Myocyte (in vitro differentiated cells): Measurements from ENCODE around the gene ZSCAN5A. TPM values are rescaled to one million over a fixed set of nuclear protein-coding genes. Genes with fewer than 3 reads are reported as not detected.
"Not testable (repeated sequence)": the region's sequence is repeated elsewhere in the genome, so short reads cannot be mapped to it uniquely, and the experiment has no call there.

Source experiments
- DNase-seq: peaks from one replicate; pipeline ENCODE4 v3.0.0-alpha.2; 2012; ENCODE audit warnings: low read depth
- total RNA-seq: library from RNA; depleted of rRNA; stranded (reverse); fragments of >200 nt; gene quantifications from 2 replicates; pipeline ENCODE4 v1.2.3, GENCODE V29; 2014

Gene ZSCAN5A
- total RNA-seq, 1 donor from 2014 or later = 4.8 TPM

DNA sequence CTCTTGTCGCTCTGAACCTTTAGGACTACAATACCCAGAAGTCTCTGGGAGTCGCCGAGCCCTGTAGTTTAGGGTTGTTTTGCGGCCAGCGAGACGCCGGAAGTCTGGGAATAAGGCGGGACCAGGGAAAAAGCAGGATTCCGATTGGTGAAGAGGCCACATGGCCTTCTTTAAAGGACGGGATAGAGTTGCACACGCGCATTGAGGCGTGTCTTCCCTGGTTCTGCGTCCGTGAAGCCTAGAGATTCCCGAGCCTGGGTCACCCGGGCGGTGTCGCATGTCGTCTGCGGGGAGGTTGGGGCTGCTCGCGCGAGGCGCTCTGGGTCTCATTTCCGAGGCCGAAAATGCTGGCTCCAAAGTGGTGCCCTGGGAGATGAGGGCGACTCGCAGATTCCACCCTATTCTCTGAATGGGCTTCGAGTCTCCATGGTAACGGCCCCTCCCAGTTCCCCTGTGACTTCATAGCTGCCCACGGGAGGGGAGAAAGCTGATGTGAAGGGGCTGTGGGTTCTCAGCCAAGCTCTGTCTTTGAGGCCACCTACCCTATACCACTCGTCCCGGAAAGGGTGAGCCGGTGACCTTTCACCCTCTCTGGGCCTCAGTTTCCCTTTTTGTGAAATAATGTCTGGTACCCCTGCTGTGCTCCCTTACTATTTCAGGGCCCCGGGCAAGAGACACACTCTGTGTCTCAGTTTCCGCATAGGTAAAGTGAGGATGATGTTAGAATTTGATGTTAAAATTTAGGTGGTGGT is 614 bp upstream of the ZSCAN5A start:
- peak; percentile 99 for DNase-seq

DNA sequence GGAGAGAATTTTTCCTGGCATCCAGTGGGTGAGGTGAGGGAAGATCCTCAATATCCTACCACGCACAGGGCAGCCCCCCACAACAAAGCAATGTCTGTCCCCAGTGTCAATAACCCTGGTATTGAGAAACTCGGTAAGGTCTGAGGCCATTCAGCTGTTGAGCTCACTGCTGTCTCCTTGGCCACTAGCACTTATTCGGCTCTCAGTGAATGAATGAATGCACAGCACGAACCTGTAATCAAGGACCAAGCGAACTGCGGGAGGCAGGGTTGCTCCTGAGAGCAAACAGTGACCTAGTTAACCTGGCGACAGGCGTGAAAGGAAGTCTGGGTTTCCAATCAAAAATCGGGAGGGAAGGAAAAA is 640 bp downstream of the ZSCAN5A start:
- DNase-seq = no peak

DNA sequence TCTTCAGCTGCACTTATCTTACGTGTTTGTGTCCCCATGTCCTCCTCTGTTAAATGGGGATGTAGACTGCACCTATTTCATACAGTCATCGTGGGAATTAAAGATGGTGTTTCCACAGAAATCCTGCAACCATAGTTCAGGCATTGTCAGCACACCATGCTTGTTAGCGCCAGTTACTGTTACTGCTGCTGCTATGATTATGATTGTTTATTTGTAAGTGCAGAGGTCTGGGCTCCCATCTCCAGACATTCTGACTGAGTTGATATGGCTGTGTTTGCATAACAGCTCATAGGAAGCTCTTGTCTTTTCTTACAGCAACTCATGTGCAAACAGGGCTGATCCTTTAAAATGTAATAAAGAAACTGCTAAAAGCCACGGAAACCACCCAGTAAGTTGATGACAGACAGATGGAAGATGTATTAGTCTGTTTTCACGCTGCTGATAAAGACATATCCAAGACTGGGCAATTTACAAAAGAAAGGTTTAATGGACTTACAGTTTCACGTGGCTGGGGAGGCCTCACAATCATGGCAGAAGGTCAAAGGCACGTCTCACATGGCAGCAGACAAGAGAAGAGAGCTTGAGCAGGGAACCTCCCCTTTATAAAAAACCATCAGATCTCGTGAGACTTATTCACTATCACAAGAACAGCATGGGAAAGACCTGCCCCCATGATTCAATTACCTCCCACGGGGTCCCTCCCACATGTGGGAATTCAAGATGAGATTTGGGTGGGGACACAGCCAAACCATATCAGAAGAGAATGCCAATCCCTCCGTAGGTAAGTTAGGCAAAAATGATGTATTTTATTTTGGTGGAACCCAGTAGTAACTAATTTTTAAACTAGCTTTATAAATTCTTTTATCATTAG is 1.6 kb downstream of the ZSCAN5A start:
- DNase-seq = no peak

DNA sequence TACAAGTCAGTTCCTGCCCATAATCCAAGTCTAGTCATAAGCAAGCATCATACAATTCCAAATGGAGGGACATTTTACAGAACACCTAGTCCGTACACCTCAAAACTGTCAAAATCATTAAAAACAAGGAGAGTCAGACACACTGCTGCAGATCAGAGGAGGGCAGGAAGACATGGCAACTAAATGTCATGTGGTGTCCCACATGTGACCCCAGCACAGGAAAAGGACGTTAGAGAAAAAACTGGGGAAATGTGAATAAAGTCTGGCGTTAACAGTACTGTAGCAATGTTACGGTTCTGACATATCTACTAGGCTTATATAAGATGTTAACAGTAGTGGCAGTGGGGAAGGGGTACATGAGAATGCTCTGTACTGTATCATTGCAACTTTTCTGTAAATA is 2.3 kb downstream of the ZSCAN5A start:
- DNase-seq = no peak

DNA sequence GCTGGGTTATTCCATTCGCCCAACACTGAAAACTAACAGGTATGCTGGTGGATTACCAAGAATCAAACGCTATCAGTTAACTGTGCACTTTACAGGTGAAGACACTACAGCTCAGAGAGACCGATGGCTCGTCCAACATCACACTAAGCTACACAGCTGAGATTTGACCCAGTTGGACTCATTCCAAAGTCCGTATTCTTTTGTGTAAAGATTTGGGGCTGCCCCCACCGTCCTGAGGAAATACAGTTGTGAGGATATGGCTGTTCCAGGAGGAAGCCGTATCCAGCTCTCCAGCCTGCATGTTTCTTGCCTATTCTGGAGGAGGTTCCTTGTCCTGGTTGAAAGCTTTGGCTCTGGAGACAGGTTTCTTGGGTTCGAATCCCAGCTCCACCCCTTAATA is 4.2 kb downstream of the ZSCAN5A start:
- DNase-seq = no peak

DNA sequence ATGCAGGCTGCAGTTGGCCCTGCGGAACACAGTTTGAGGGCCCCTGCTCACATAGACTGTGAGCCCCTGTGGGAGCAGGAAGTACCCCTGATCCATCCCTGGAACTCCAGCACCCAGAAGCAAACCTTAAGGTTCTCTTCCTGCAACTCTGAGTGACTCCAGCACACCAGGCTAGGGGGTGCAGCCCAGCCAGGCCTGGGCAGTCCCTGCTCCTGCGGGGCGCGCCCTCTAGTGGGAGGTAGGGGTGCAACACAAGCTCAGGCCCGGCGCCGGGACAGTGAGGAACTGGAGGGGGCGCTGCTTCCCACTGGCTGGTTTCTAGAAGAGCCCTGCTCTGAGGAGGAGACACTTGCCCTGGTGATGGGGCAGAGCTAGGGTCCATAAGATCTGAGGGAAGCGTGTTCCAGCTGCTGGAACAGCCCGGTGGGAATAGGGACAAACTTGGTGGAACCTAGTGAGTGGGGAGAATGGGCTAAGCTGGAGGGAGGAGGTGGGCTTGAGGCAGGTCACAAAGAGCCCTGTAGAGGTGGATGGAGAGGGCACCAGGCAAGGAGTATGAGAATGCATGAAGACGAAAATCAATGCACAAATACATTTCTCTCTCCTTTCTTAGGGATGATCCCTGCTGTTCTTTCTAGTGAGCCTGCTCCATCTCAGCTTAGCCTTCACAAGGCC is 5.0 kb downstream of the ZSCAN5A start:
- peak; percentile 26 for DNase-seq

DNA sequence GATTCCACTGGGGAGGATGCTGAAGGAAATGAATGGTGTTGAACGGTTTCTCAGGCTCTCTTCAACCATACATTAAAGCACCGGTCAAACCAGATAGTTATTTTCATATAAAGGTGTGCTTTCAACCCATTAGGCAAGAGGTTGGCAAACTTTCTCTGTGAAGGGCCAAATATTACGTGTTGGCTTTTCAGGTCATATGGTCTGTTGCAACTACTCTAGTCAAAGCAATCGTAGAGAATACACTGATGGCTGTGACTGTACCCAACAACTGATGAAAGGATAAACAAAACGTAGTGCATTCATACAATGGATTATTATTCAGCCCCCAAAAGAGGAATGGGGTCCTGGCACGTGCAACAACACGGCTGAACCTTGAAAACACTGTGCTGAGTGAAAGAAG is 5.8 kb downstream of the ZSCAN5A start:
- no peak for DNase-seq

DNA sequence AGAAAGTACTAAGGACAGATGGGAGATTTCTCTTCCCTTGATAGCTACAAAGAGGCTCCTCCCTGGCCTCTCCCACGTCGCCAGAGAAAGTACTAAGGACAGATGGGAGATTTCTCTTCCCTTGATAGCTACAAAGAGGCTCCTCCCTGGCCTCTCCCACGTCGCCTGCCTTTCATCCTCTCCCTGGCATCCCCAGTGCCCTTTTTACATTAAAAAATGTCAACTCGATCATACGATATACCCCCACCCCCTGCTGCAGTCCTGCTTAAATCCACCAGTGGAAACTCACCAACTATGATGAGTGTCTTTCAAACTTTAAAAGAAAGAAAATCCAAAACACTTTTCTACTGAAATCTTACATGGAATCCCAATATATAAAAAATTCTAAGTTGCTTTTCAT is 7.6 kb downstream of the ZSCAN5A start:
- DNase-seq = not testable (repeated sequence)

DNA sequence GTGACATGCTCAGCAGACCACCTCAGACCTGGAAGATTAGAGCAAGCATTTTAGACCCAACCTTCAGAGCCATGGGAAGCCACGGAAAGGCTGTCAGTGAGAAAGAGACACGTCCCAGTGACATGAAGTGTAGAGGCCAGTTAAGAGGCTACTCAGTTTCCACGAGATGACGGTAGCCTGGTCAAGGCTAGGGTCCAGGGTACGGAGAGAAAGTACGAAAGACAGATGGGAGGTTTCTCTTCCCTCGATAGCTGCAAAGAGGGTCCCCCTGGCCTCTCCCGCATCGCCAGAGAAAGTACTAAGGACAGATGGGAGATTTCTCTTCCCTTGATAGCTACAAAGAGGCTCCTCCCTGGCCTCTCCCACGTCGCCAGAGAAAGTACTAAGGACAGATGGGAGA is 8.6 kb downstream of the ZSCAN5A start:
- DNase-seq = no peak

DNA sequence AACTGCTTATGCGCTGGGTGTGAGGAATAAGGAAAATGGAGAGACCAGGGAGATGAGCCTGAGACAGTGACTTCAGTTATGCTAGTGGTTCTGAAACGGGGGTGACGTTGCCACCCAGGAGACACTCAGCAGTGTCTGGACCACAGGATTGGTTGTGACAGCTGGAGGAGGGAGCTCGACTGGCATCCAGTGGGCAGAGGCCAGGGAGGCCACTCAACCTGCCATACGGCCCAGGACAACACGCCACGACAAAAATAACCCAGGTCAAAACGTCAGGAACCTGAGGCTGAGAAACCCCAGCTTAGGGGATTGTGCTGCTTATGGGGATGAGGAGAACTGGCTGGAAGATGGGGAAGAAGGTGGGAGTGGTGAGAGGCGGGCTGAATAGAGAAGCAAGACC is 10.4 kb downstream of the ZSCAN5A start:
- peak; percentile 24 for DNase-seq

DNA sequence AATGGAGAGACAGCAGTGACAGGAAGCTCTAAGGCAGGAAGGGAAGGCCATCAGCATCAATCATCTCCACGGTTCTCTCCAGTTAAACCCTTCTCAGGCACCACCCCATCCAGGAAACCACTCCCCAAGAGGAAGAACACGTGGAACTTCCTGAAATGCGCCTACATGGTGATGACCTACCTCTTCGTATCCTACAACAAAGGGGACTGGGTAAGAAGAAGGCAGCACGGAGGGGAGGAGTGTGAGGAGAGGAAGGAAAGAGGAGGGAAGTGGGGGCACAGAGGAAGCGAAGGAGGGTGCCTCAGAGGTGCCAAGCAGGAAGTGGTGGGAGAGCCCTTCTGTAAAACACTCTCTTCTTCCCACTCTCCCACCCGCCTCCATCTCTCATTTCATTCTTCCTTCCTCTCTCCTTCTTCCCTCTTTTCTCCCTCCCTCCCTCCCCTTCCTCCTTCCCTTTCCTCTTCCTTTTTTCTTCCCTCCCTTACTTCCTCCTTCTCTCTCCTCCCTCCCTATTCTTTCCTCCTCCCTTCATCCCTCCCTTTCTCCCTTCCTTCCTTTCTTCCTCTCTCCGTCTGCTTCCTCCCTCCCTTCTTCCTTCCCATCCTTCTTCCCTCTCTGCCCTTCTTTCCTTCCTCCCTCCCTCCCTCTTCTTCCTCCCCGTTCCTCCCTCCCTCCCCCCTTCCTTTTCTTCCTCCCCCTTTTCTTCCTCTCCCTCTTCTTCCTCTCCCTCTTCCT is 12.6 kb downstream of the ZSCAN5A start:
- DNase-seq = no peak

DNA sequence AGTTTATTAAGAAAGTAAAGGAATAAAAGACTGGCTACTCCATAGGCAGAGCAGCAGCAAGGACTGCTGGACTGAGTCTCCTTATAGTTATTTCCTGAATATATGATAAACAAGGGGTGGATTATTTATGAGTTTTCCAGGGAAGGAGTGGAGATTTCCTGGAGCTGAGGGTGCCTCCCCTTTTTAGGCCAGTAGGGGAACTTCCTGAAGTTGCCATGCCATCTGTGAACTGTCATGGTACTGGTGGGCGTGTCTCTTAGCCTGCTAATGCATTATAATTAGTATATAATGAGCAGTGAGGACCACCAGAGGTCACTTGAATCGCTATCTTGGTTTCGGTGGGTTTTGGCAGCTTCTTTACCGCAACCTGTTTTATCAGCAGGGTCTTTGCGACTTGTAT is 13.5 kb downstream of the ZSCAN5A start:
- no peak for DNase-seq

DNA sequence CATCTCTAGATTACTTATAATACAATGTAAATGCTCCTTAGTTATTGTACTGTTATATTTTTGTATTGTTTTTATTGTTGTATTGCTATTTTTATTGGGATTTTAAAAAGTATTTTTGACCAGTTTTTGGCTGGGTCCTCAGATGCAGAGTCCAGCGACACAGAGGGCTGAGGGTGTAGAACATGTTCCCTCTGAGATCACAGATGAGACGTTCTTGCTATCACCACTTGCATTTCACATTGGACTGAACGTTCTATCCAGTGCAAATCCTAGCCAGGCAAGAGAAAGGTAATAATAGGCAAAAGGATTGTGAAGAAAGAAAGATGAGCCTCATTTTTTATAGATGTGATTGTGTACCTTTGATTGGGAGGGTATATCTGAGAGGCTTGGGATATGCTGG is 15.0 kb downstream of the ZSCAN5A start:
- DNase-seq = no peak

DNA sequence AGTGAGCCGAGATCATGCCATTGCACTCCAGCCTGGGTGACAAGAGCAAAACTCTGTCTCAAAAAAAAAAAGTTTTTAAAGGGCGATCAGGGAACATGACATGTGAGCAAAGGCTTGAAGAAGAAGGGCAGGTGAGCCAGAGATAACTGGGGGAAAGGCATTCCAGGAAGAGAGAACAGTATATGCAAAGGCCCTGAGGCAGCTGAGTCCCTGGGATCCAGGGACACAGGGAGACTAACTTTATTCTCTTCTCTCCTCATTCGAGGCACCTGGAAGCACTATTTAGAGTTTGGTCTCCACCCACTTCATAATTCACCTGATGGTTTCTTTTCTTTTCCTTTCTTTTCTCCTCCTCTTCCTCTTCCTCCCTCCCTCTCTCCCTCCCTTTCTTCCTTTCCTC is 17.6 kb downstream of the ZSCAN5A start:
- DNase-seq = no peak

DNA sequence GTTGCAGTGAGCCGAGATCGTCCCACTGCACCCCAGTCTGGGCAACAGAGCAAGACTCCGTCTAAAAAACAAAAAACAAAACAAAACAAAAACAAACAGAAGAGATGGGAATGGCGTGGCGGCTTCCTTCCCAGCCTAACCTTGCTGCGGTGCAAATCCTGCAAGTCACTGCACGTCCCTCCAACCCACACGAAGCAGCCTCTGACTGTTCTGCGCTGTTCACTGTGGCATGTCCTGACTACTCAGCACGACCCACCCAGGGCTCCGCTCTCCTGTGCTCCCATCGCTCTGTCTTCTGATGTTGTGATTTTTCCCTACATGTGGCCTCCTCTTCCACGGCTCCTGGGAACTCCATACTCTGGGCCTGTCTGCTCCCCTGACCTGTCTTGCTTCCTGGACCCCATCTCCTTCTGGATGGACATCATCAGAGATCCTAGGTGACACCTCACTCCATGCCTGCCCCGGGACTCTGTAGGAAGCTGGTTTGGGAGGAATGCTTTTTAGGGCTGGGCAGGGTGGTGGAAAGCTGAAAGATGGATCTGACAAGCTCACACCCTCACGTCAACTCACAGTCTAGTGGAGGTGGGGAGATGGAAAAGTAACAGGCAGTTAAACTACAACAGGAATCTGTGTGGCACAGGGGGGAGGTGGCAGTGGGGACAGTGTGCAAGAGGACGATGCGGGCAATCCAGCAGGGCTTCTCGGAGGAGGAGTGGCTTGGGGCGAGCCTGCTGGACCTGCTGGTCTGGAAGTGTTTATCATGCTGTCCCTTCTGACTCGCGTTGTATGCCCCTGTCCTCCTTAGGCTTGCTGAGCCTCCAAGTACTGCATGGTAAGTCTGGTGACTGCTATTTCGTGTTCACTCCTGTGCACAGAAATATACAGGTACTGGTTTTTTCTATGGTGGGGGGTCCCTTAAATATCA is 18.8 kb downstream of the ZSCAN5A start:
- no peak for DNase-seq

DNA sequence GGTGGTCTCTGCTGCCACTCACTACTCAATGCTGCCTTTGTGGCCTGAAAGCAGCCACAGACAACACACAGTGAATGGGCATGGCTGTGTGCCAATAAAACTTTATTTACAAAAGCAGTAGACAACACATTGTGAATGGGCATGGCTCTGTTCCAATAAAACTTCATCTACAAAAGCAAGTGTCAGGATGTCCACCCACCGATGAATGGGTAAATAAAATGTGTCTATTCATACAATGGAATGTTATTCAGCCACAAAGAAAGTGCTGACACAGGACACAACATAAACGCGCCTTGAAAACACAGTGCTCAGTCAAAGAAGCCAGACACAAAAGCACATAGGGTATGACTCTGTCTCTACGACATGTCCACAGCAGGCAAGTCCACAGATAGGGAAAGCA is 20.1 kb downstream of the ZSCAN5A start:
- peak; percentile 9 for DNase-seq

DNA sequence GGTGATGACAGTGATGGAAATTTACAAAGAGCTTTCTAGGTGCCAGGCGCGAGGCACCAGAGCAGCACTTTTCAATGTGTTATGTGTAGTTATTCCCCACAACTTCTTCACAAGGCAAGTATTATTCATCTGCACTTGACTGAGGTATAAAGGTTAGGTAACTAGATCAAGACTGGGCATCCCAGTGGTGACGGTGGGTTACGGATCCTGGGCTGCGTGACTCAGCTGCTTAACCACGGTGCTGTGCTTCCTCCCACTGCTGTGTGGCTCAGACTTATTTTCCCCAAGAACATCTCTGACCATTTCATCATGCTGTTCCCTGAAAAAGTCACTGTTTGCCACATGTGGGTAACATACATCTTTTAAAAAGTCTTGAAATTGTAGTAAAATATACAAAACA is 22.8 kb downstream of the ZSCAN5A start:
- DNase-seq = no peak

DNA sequence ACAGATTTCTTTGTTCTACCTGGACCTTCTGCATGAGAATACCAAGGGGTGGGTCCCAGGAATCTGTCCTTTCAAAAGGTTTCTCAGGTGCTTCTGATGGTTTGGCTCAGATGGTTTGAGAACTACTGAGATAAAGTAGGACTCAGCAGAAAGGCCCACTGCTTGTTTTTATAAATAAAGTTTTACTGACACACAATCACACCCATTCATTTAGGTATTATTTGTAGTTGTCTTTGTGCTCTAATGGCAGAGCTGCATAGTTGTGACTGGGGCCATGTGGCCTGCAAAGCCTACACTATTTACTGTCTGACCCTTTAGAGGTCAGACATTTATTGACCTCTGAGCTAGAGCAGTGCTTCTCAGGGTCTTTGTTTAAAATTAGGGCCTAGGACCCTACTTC is 24.5 kb downstream of the ZSCAN5A start:
- DNase-seq = no peak

DNA sequence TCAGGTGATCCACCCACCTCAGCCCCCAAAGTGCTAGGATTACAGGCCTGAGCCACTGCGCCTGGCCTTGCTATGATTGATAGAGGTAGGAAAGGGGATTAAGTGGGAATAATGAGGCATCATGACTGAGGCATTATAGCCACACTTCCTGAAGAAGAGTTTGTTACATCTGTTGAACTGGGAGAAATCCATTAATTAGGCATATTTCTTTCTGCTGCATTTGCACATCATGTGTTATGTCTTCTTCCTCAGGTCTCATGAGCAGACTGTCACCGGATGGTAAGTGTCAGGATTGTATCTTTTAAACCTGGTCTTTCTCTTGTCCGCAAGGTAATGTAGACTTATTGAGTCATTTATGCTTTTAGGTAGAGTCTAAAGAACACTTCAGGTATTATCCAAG is 29.9 kb downstream of the ZSCAN5A start:
- no peak for DNase-seq

DNA sequence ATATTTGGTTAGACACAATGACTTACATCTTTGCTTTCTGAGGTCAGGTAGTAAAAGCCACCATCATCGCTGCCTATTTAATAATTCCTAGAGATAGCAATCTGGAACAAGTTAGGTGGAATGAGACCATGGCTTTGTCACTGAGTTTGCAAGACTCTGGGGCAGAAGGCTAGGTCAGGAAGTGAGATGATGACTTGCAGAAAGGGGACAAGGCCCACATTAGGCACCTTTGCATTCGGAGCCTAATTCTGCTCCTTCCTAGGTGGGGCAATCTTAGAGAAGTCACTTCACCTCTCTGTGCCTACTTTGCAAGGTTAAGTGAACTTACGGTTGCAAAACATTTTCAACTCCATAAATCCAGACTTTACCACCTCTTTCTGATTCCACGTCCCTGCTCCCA is 31.8 kb downstream of the ZSCAN5A start:
- DNase-seq = no peak
